Measurements from ENCODE around the gene DBN1. TPM values are rescaled to one million over a fixed set of nuclear protein-coding genes. Genes with fewer than 3 reads are reported as not detected.

Gene DBN1
- total and polyA plus RNA-seq, 9 of the 15 experiments (the other 6 are each of a cell fraction or from before 2014, with no cell fraction given), result 0.25 to 87.2 (median 27.9) TPM

DNA sequence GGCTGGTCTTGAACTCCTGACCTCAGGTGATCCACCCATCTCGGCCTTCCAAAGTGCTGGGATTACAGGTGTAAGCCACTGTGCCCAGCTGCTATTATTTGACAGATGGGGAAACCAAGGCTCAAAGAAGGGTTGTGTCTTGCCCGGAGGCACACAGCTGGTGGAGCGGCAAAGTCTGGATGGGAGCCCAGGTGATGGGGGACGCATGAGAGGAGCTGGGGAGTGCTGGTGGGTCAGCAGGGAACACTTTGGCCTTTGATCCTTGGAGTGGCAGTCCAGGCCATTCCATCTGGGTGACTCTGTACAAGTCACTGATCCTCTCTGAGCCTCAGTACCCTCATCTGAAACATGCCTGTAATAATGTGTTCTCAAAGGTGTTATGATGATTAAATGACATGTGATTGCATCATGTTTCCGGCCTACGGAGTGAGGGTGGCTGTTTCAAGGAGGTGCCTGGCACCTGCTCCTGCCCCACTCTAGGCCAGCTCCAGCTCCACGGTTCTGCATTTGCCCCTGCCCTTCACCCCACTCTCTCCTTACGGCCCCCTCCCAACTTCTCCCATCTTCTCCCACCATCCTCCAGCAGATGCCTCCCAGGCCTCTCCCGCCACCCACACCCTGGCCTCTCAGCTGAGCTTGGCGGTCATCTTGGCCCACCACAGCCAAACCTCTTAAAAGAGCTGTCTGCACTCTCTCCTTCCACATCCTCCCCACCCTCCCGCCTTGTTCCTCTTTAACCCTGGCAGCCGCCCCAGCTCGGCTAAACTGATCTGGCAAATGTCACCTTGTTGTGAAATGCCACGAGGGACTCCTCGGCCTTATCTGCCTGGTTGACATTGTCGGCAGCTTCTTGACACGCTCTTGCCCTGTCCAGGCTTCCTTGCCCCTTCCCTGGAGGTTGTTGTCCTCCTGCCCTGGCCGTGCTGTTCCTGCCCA lies 5.5 kb upstream of the DBN1 start (continued):
- TF ChIP-seq TEAD1 (CRISPR knock-in tag; IDR thresholded peaks at IDR 0.05) (no peak), ZFPM2 (CRISPR knock-in tag; IDR thresholded peaks at IDR 0.05) (no peak), EP400 (IDR thresholded peaks at IDR 0.05) (peak; percentile 33; the same call in 1 of the 2 replicates), SMARCE1 (IDR thresholded peaks at IDR 0.05) (peak; percentile 25; the same call in 1 of the 2 replicates), NFRKB (IDR thresholded peaks at IDR 0.05; ENCODE audit: low read depth) (peak; percentile 75; the same call in 1 of the 2 replicates), SIRT6 (IDR thresholded peaks at IDR 0.05; ENCODE audit: low read depth, low read length) (no peak), NR2C2 (CRISPR knock-in tag; IDR thresholded peaks at IDR 0.05) (no peak), NR2C2 (tag; IDR thresholded peaks at IDR 0.05) (peak; percentile 78), SIN3A (IDR thresholded peaks at IDR 0.05; ENCODE audit: borderline replicate concordance in 2 of 2, control insufficient read depth in 1 of 2, low read depth in 2 of 2, low read length in 2 of 2) (peak in 1 of 2 experiments; percentile 16; a peak in 1 of 4 replicates), TCF3 (CRISPR knock-in tag; IDR thresholded peaks at IDR 0.05) (0 out of 2 replicates have a peak, but pooled peaks have one; percentile 2), EWSR1 (IDR thresholded peaks at IDR 0.05; ENCODE audit: borderline replicate concordance, low read depth, partially characterized antibody) (no peak), MTA2 (IDR thresholded peaks at IDR 0.05; ENCODE audit: low read depth) (no peak), ZNF583 (CRISPR knock-in tag; IDR thresholded peaks at IDR 0.05) (no peak), FOXK2 (conservative IDR thresholded peaks at IDR 0.05 in 1 of 2, IDR thresholded peaks at IDR 0.05 in 1 of 2; ENCODE audit: low read depth in 2 of 2) (peak; percentile 57 to 61; a peak in 3 of 4 replicates), BACH1 (tag; IDR thresholded peaks at IDR 0.05) (peak; percentile 70), HNRNPUL1 (IDR thresholded peaks at IDR 0.05; ENCODE audit: low read length) (no peak), SMAD1 (IDR thresholded peaks at IDR 0.05; ENCODE audit: low read depth, low read length, partially characterized antibody) (no peak), DPF2 (IDR thresholded peaks at IDR 0.05) (no peak), ZNF121 (CRISPR knock-in tag; conservative IDR thresholded peaks at IDR 0.05) (no peak), DIDO1 (tag; IDR thresholded peaks at IDR 0.05; ENCODE audit: low read depth) (no peak), HDGF (IDR thresholded peaks at IDR 0.05) (no peak), FOXJ2 (tag; IDR thresholded peaks at IDR 0.05) (no peak), ZSCAN29 (IDR thresholded peaks at IDR 0.05) (no peak), ARID2 (IDR thresholded peaks at IDR 0.05) (no peak), GTF2F1 (IDR thresholded peaks at IDR 0.05; ENCODE audit: low read depth, low read length) (no peak), PML (IDR thresholded peaks at IDR 0.05; ENCODE audit: low read length) (no peak), NBN (IDR thresholded peaks at IDR 0.05; ENCODE audit: low read depth) (no peak), PHB2 (IDR thresholded peaks at IDR 0.05; ENCODE audit: low read depth) (no peak)
- TF ChIP-seq, protein P1, sequence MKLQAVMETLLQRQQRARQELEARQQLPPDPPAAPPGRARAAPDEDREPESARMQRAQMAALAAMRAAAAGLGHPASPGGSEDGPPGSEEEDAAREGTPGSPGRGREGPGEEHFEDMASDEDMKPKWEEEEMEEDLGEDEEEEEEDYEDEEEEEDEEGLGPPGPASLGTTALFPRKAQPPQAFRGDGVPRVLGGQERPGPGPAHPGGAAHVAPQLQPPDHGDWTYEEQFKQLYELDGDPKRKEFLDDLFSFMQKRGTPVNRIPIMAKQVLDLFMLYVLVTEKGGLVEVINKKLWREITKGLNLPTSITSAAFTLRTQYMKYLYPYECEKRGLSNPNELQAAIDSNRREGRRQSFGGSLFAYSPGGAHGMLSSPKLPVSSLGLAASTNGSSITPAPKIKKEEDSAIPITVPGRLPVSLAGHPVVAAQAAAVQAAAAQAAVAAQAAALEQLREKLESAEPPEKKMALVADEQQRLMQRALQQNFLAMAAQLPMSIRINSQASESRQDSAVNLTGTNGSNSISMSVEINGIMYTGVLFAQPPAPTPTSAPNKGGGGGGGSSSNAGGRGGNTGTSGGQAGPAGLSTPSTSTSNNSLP (IDR thresholded peaks at IDR 0.05; ENCODE audit: borderline replicate concordance, low read depth, low read length), result no peak
- TF ChIP-seq, protein P2, sequence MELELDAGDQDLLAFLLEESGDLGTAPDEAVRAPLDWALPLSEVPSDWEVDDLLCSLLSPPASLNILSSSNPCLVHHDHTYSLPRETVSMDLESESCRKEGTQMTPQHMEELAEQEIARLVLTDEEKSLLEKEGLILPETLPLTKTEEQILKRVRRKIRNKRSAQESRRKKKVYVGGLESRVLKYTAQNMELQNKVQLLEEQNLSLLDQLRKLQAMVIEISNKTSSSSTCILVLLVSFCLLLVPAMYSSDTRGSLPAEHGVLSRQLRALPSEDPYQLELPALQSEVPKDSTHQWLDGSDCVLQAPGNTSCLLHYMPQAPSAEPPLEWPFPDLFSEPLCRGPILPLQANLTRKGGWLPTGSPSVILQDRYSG (tag; conservative IDR thresholded peaks at IDR 0.05; ENCODE audit: low read depth), result no peak

All from K562 (cell line).